NCI-H187 treated with DMSO at 0.1 percent for 48 hours (cell line): Measurements from ENCODE around the gene SIPA1L3.
A peak's percentile ranks its signal among the peaks of the same experiment; 100 is the strongest.

Experiments
- DNase-seq: peaks from one replicate; lab custom pipeline; 2025; lab: John Stamatoyannopoulos, UW

The SIPA1L3 gene

DNA sequence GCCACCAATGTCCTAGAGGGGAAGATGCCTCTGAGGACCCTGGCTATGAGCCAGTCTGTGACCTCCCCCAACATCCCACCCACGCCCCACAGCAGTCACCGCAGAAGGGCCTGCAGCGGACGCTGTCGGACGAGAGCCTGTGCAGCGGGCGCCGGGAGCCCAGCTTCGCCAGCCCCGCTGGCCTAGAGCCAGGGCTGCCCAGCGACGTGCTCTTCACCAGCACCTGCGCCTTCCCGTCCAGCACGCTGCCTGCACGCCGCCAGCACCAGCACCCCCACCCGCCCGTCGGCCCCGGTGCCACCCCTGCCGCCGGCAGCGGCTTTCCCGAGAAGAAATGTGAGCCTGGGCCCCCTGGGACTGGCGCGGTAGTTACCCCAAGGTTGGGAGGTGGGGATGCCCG lies 286.4 kb downstream of the SIPA1L3 start:
- DNase-seq = no peak

GRCh38 chr19:38194061-38194701 lies 287.2 kb downstream of the SIPA1L3 start:
- DNase-seq = no peak

- no peak for DNase-seq
These were observed 288.2 kb downstream of the SIPA1L3 start for GRCh38 chr19:38195237-38195636.

- no peak for DNase-seq
These were observed 289.3 kb downstream of the SIPA1L3 start for GRCh38 chr19:38196245-38196837.

- no peak for DNase-seq
These were observed 290.1 kb downstream of the SIPA1L3 start for GRCh38 chr19:38196948-38197656.

GRCh38 chr19:38197937-38198704 lies 291.1 kb downstream of the SIPA1L3 start:
- DNase-seq = no peak

DNA sequence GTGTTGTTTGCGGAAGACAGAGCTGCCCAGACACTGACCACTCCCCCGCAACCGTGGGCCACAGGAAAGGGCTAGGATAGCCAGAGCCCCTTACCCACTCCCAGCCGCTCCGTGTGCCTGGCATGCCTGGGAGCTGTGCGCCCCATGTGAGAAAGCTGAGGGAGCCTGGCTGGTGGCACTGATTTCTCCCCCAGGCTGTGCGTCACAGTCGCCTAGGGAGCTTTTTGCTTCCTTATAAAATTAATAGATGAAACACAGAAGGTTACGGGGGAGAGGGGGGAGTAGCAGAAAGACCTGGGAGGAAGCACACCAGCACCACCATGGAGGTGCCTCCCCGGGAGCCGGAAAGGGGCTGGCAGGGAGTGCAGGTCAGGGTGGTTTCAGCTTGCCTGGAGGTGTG lies 292.3 kb downstream of the SIPA1L3 start:
- DNase-seq = no peak

GRCh38 chr19:38201731-38202130 lies 294.7 kb downstream of the SIPA1L3 start:
- no peak for DNase-seq

- DNase-seq = no peak
These were observed 295.5 kb downstream of the SIPA1L3 start for GRCh38 chr19:38202504-38202903.

DNA sequence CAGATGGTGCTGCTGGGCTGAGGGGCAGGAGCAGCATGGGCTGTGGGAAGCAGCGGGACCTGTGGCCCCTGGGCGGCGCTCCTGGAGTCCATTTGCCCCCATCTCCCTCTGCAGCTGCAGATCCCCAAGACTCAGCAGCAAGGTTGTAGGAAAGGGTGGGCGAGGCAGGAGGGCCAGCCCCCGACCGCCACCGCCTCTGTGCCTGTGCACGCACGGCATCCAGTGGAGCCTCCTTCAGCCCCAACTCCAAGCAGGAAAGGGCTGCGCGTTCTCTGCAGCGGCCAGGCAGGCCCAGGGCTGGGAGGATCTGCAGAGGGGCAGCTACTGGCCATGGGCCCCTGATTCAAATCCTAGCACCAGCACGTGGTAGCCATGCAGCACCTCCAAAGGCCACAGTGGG lies 296.2 kb downstream of the SIPA1L3 start:
- DNase-seq = no peak

DNA sequence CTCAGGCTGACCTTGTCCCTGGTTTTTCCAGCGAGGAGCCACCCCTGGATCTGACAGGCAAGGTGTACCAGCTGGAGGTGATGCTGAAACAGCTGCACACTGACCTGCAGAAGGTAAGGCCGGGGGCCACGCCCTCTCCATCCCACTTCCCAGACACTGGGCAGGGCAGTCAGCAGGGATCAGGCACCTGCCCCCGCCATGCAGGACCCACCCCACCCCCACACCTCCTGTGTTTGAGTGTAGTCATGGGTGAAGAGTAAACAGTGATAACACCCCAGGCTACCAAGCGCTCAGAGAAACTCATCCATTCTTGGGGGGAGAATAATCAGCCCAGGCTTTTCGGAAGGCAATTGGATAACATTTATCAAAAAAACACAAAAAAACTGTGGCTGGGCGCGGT lies 297.1 kb downstream of the SIPA1L3 start:
- no peak for DNase-seq

GRCh38 chr19:38204728-38205127 lies 297.7 kb downstream of the SIPA1L3 start:
- DNase-seq = no peak

DNA sequence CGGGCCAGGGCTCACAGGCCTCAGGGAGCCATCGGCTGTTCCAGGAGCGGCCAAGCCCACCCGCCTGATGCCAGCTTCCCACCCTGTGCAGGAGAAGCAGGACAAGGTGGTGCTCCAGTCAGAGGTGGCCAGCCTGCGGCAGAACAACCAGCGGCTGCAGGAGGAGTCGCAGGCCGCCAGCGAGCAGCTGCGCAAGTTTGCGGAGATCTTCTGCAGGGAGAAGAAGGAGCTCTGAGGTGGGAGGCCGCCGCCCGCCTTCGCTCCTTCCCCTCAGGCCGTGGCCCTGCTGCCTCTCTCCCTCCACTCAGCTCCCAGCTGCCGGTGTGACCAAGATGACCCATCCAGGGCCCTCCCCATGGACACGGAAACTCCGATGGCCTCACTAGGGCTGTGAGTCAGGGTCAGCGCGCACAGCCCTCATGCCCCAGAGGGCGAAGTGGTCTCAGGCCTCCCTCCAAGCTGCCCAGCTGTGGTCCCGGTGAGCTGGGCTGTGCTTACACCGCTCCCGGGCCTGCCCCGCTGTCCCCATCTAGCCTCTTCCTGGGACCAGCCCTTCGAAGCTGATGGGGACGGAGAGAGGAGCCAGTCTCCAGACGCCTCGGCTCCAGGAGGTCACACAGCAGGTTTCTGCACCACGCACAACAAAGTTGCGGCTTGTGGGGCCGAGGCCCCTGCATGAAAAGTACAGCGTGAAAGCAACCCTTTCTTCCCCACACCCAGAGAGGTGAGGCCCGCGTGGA lies 299.2 kb downstream of the SIPA1L3 start:
- DNase-seq = no peak

- no peak for DNase-seq
These were observed 299.9 kb downstream of the SIPA1L3 start for GRCh38 chr19:38206928-38207327.

- DNase-seq = no peak
These were observed 300.5 kb downstream of the SIPA1L3 start for GRCh38 chr19:38207543-38207942.

DNA sequence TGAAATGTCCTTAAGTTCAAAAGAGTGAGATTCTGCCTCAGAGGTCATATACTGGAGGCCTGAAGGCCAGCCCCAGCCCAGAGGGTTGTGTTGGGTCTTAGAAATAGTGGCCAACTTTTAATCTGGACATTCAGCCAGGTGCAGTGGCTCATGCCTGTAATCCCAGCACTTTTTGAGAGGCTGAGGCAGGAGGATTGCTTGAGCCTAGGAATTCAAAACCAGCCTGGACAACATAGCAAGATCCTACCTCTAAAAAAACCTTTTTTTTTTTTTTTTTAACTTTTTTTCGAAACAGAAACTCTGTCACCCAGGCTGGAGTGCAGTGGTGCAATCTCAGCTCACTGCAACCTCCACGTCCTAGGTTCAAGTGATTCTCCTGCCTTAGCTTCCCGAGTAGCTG lies 301.6 kb downstream of the SIPA1L3 start:
- no peak for DNase-seq

DNA sequence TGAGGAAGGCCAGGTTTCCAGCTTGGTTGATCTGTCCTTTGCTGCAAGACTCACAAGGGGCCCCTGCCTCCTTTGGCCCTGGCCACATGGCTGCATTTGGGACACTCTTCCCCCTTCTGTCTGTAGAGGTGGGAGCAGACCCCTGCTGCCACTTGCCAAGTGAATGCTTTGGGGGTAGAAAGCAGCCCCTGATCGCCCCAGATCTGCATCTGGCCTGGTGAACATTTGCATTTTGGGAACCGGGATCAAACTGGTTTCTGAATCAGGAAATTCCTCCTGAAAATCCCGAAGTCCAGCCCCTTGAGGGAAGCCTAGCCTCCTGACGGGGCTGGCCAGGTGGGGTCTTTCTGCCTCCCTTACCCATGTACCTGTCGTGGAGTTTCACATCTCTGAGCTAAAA lies 302.1 kb downstream of the SIPA1L3 start:
- no peak for DNase-seq

GRCh38 chr19:38209671-38210457 lies 302.9 kb downstream of the SIPA1L3 start:
- no peak for DNase-seq

DNA sequence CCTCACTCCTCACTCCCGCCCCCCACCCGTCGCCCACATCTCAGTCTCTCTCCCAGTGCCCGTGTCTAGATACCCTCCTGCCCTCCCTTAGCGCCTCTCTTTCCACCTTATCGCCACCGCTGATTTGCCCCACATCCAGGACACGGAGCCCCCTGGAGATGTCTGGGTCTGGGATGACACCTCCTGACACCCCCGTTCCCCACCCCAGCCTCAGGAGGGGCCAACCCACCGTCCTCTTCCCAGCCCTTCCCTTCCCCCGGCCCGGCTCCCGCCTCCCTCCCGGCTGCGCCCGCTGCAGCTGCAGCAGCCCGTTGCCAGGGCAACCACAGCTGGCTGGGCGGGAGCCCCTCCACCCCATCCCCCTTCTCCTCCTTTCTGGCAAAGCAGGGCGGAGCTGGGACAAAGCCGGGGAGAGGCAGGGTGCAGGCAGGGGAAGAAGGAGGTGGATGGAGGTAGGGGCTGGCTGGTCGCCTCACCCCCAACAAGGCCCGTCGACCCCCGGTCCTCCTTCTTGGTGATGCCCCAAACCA lies 303.5 kb downstream of the SIPA1L3 start:
- DNase-seq = peak; percentile 40

DNA sequence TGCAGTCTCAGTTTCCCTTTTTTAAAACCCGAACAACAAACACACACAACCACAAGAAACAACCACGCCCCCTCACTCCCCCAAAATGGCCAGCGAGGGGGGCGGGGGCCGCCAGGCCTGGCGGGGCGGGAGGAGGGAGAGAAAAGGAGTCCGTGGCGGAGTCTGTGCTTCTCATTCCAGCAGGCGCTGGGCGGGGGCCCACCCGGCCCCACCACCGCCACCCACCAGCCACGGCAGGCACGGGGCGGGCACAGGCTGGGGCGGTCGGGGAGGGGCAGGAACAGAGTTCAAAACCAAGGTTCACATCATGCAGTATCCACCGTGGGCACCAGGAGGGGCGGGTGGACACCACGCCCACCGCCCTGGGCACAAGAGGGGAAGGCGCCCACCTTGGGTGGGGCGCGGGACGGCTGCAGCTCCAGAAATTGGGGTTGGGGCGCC lies 304.2 kb downstream of the SIPA1L3 start:
- DNase-seq = no peak

GRCh38 chr19:38211766-38212165 lies 304.8 kb downstream of the SIPA1L3 start:
- no peak for DNase-seq
